ENCODE data around the gene XKR7.

DNA sequence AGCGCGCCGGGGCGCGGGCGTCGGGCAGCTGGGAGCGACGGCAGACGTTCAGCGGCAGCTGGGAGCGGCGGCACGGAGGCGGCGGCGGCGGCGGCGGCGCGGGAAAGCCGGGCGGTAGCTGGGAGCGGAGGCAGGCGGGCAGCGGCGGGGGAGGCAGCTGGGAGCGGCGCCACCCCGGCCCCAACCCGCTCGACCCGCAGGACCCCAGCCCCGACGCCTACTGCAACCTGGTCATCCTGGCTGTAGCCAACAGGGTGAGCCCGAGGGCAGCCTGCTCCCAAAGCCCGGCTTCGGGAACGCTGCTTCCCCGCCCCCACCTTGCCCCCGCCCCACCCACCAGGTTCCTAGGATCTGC lies 51.2 kb downstream of the XKR7 start:
- TF ChIP-seq TAF1 (IDR thresholded peaks at IDR 0.05; ENCODE audit: low read depth) (no peak), EZH2 (IDR thresholded peaks at IDR 0.05; ENCODE audit: borderline replicate concordance, insufficient read depth, low read length, poor library complexity, severe bottlenecking) (no peak), POLR2AphosphoS5 (IDR thresholded peaks at IDR 0.05) (no peak)
- TF ChIP-seq, protein P1, sequence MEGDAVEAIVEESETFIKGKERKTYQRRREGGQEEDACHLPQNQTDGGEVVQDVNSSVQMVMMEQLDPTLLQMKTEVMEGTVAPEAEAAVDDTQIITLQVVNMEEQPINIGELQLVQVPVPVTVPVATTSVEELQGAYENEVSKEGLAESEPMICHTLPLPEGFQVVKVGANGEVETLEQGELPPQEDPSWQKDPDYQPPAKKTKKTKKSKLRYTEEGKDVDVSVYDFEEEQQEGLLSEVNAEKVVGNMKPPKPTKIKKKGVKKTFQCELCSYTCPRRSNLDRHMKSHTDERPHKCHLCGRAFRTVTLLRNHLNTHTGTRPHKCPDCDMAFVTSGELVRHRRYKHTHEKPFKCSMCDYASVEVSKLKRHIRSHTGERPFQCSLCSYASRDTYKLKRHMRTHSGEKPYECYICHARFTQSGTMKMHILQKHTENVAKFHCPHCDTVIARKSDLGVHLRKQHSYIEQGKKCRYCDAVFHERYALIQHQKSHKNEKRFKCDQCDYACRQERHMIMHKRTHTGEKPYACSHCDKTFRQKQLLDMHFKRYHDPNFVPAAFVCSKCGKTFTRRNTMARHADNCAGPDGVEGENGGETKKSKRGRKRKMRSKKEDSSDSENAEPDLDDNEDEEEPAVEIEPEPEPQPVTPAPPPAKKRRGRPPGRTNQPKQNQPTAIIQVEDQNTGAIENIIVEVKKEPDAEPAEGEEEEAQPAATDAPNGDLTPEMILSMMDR (IDR thresholded peaks at IDR 0.05; ENCODE audit: poor library complexity, severe bottlenecking), result no peak
